ENCODE results near the gene FBXW7. TPM values are rescaled to one million over a fixed set of nuclear protein-coding genes. Genes with fewer than 3 reads are reported as not detected.
A peak's percentile ranks its signal among the peaks of the same experiment; 100 is the strongest.

The FBXW7 gene
- total RNA-seq, 1 experiment from 2014 or later: 23.0 TPM

DNA sequence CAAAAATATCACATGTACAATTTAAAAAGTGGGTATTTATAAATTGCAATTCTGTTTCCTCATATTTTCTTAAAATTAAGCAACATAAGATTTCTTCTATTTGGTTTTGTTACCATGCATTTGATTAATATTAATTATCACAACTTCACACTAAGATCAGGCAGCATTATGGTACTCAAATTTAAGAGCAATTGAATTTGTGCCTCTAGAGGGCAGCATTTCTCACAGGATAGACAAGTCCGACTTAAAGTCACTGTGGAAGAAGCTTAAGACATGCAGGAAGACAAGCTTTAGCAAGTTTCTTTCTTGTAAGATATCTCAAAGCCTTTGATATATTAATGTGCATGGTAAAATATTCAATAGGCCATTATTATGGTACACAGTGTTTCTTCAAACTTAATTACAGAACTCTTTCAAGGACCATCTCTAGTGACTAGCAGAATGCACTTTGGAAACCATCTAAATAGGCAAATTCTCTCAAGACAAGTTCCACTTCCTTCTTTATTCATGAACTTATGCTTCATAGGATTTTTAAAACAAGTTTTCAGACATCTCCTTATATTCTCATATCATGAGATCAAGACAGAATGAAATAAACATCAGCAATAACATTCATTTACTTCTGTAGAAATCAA is 35.0 kb downstream of the FBXW7 start:
- Mint-ChIP-seq H3K4me3 (no peak overlapping the region), H3K9me3 (no peaks in the 10 kb centered on the region), H3K4me1 (peaks cover 33% of the 10 kb centered on the region), H3K27me3 (ENCODE audit: low read depth) (no peaks in the 10 kb centered on the region), H3K27ac (no peak overlapping the region), H3K36me3 (no peaks in the 10 kb centered on the region)
- CTCF ChIA-PET: interaction anchor here (0.6 to 3.7 kb wide), 73 partner anchors 8 to 626 kb away, joined by 3 to 28 read pairs (median 4); partner anchors contain the start of genes ARFIP1, FBXW7, FHDC1 and TIGD4
- POLR2A ChIA-PET: no interaction called here
- peak; percentile 25 for DNase-seq (ENCODE audit: low spot score)
- TF ChIP-seq, protein P1, sequence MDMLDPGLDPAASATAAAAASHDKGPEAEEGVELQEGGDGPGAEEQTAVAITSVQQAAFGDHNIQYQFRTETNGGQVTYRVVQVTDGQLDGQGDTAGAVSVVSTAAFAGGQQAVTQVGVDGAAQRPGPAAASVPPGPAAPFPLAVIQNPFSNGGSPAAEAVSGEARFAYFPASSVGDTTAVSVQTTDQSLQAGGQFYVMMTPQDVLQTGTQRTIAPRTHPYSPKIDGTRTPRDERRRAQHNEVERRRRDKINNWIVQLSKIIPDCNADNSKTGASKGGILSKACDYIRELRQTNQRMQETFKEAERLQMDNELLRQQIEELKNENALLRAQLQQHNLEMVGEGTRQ (CRISPR knock-in tag; IDR thresholded peaks at IDR 0.05): no peak
- TF ChIP-seq, protein P2, sequence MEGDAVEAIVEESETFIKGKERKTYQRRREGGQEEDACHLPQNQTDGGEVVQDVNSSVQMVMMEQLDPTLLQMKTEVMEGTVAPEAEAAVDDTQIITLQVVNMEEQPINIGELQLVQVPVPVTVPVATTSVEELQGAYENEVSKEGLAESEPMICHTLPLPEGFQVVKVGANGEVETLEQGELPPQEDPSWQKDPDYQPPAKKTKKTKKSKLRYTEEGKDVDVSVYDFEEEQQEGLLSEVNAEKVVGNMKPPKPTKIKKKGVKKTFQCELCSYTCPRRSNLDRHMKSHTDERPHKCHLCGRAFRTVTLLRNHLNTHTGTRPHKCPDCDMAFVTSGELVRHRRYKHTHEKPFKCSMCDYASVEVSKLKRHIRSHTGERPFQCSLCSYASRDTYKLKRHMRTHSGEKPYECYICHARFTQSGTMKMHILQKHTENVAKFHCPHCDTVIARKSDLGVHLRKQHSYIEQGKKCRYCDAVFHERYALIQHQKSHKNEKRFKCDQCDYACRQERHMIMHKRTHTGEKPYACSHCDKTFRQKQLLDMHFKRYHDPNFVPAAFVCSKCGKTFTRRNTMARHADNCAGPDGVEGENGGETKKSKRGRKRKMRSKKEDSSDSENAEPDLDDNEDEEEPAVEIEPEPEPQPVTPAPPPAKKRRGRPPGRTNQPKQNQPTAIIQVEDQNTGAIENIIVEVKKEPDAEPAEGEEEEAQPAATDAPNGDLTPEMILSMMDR (IDR thresholded peaks at IDR 0.05): peak; percentile 47; the same call in 1 of the 2 replicates
- ATAC-seq: peak; percentile 68

DNA sequence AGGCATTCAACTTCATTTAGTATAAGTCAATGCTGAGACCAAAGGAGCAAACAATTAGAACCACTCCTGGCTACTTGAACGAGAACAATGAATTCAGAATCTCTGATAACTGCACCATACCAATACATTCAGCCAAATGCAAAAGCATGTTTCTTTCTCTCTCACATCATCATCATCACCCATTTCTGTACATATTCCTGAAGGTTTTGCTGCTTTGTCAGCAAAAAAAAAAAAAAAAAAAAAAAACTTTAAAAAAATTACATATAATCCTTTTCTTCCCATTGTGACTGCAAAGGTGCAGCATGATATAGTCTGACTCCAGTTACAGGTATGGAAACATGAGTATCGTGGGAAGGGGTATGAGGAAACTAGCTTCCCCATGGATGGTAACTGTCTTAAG is 35.6 kb downstream of the FBXW7 start:
- no peak for ATAC-seq
- Mint-ChIP-seq H3K4me3 (no peak overlapping the region), H3K27ac (no peak overlapping the region), H3K4me1 (peaks cover 33% of the 10 kb centered on the region), H3K9me3 (no peaks in the 10 kb centered on the region), H3K27me3 (ENCODE audit: low read depth) (no peaks in the 10 kb centered on the region), H3K36me3 (no peaks in the 10 kb centered on the region)
- TF ChIP-seq ZNF121 (CRISPR knock-in tag; IDR thresholded peaks at IDR 0.05) (no peak), FOXP1 (CRISPR knock-in tag; IDR thresholded peaks at IDR 0.05; ENCODE audit: borderline replicate concordance) (no peak), ZBTB21 (CRISPR knock-in tag; IDR thresholded peaks at IDR 0.05; ENCODE audit: borderline replicate concordance) (no peak), TP53 (CRISPR knock-in tag; IDR thresholded peaks at IDR 0.05) (no peak), OVOL2 (CRISPR knock-in tag; IDR thresholded peaks at IDR 0.05; ENCODE audit: borderline replicate concordance) (no peak), TCF7 (CRISPR knock-in tag; IDR thresholded peaks at IDR 0.05; ENCODE audit: low read depth) (no peak)
- TF ChIP-seq, protein P3, sequence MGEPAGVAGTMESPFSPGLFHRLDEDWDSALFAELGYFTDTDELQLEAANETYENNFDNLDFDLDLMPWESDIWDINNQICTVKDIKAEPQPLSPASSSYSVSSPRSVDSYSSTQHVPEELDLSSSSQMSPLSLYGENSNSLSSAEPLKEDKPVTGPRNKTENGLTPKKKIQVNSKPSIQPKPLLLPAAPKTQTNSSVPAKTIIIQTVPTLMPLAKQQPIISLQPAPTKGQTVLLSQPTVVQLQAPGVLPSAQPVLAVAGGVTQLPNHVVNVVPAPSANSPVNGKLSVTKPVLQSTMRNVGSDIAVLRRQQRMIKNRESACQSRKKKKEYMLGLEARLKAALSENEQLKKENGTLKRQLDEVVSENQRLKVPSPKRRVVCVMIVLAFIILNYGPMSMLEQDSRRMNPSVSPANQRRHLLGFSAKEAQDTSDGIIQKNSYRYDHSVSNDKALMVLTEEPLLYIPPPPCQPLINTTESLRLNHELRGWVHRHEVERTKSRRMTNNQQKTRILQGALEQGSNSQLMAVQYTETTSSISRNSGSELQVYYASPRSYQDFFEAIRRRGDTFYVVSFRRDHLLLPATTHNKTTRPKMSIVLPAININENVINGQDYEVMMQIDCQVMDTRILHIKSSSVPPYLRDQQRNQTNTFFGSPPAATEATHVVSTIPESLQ (CRISPR knock-in tag; IDR thresholded peaks at IDR 0.05): no peak
- TF ChIP-seq, protein P4, sequence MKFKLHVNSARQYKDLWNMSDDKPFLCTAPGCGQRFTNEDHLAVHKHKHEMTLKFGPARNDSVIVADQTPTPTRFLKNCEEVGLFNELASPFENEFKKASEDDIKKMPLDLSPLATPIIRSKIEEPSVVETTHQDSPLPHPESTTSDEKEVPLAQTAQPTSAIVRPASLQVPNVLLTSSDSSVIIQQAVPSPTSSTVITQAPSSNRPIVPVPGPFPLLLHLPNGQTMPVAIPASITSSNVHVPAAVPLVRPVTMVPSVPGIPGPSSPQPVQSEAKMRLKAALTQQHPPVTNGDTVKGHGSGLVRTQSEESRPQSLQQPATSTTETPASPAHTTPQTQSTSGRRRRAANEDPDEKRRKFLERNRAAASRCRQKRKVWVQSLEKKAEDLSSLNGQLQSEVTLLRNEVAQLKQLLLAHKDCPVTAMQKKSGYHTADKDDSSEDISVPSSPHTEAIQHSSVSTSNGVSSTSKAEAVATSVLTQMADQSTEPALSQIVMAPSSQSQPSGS (CRISPR knock-in tag; IDR thresholded peaks at IDR 0.05; ENCODE audit: borderline replicate concordance, low read depth): no peak
- TF ChIP-seq, protein P5, sequence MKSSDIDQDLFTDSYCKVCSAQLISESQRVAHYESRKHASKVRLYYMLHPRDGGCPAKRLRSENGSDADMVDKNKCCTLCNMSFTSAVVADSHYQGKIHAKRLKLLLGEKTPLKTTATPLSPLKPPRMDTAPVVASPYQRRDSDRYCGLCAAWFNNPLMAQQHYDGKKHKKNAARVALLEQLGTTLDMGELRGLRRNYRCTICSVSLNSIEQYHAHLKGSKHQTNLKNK (CRISPR knock-in tag; IDR thresholded peaks at IDR 0.05): no peak
- TF ChIP-seq, protein P6, sequence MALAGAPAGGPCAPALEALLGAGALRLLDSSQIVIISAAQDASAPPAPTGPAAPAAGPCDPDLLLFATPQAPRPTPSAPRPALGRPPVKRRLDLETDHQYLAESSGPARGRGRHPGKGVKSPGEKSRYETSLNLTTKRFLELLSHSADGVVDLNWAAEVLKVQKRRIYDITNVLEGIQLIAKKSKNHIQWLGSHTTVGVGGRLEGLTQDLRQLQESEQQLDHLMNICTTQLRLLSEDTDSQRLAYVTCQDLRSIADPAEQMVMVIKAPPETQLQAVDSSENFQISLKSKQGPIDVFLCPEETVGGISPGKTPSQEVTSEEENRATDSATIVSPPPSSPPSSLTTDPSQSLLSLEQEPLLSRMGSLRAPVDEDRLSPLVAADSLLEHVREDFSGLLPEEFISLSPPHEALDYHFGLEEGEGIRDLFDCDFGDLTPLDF (CRISPR knock-in tag; IDR thresholded peaks at IDR 0.05): no peak
- ChIA-PET POLR2A (no interaction called here), CTCF (interaction anchor here (1.0 to 3.7 kb wide), 20 partner anchors 8 to 279 kb away, joined by 3 to 28 read pairs (median 9); partner anchors contain the start of genes ARFIP1, FBXW7 and TIGD4)
- DNase-seq (ENCODE audit: low spot score): no peak

DNA sequence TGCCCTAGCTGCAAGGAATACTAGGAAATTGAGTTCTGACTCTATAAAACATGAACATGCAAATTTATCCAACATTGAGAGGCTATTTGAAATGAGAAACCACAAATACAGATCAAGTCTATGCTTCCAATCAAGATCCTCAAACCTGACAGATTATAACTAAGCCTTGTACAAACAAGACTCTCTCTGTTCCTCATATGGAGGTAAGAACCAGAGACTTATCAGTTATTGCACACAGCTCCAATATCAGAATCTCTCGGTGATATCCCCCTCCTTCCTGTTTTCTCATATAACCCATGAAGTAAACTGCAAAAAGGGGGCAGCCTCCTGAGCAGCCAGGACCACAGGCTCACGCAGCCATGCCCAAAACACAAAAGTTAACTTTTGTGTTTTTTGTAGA is 36.5 kb downstream of the FBXW7 start:
- H3K9me3 Mint-ChIP-seq: no peaks in the 10 kb centered on the region
- peaks cover 32% of the 10 kb centered on the region for H3K4me1 Mint-ChIP-seq
- ATAC-seq (no peak), DNase-seq (ENCODE audit: low spot score) (no peak)
- no peak overlapping the region for H3K27ac Mint-ChIP-seq
- no peaks in the 10 kb centered on the region for H3K27me3 Mint-ChIP-seq (ENCODE audit: low read depth)
- no peaks in the 10 kb centered on the region for H3K36me3 Mint-ChIP-seq
- no peak overlapping the region for H3K4me3 Mint-ChIP-seq
- POLR2A ChIA-PET: no interaction called here
- CTCF ChIA-PET: interaction anchor here (1.0 to 1.4 kb wide), 6 partner anchors 18 to 280 kb away, joined by 3 to 6 read pairs (median 3); no protein-coding TSS in a partner anchor
- TF ChIP-seq, protein P7, sequence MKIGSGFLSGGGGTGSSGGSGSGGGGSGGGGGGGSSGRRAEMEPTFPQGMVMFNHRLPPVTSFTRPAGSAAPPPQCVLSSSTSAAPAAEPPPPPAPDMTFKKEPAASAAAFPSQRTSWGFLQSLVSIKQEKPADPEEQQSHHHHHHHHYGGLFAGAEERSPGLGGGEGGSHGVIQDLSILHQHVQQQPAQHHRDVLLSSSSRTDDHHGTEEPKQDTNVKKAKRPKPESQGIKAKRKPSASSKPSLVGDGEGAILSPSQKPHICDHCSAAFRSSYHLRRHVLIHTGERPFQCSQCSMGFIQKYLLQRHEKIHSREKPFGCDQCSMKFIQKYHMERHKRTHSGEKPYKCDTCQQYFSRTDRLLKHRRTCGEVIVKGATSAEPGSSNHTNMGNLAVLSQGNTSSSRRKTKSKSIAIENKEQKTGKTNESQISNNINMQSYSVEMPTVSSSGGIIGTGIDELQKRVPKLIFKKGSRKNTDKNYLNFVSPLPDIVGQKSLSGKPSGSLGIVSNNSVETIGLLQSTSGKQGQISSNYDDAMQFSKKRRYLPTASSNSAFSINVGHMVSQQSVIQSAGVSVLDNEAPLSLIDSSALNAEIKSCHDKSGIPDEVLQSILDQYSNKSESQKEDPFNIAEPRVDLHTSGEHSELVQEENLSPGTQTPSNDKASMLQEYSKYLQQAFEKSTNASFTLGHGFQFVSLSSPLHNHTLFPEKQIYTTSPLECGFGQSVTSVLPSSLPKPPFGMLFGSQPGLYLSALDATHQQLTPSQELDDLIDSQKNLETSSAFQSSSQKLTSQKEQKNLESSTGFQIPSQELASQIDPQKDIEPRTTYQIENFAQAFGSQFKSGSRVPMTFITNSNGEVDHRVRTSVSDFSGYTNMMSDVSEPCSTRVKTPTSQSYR (CRISPR knock-in tag; IDR thresholded peaks at IDR 0.05): no peak
- no peak for TF ChIP-seq ZNF416 (CRISPR knock-in tag; IDR thresholded peaks at IDR 0.05)
- TF ChIP-seq, protein P8, sequence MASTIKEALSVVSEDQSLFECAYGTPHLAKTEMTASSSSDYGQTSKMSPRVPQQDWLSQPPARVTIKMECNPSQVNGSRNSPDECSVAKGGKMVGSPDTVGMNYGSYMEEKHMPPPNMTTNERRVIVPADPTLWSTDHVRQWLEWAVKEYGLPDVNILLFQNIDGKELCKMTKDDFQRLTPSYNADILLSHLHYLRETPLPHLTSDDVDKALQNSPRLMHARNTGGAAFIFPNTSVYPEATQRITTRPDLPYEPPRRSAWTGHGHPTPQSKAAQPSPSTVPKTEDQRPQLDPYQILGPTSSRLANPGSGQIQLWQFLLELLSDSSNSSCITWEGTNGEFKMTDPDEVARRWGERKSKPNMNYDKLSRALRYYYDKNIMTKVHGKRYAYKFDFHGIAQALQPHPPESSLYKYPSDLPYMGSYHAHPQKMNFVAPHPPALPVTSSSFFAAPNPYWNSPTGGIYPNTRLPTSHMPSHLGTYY (CRISPR knock-in tag; IDR thresholded peaks at IDR 0.05): no peak
- TF ChIP-seq, protein P9, sequence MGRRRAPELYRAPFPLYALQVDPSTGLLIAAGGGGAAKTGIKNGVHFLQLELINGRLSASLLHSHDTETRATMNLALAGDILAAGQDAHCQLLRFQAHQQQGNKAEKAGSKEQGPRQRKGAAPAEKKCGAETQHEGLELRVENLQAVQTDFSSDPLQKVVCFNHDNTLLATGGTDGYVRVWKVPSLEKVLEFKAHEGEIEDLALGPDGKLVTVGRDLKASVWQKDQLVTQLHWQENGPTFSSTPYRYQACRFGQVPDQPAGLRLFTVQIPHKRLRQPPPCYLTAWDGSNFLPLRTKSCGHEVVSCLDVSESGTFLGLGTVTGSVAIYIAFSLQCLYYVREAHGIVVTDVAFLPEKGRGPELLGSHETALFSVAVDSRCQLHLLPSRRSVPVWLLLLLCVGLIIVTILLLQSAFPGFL (CRISPR knock-in tag; IDR thresholded peaks at IDR 0.05; ENCODE audit: borderline replicate concordance): no peak
- TF ChIP-seq GABPB1 (CRISPR knock-in tag; IDR thresholded peaks at IDR 0.05): no peak

Measured in WTC11 (cell line).